ENCODE data around the gene IQCH.

IQCH gene

DNA sequence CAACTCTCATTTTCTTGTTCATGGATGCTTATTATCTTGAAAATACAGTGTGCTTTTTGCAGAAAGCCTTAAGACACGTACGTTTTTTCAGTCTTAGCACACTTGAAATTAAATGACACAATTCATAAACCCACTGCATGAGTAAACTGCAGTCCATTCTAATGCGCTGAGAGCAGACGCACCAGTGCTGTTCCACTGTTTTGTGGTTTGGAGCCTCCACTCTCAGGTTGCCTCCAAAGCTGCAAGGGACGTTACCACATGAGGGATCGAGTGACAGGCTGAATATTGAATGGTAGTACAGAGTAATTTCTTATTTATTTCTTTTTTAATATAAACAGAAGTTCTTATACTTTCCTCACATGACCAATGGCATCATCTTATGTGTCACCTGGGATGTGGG, 12.3 kb downstream of the IQCH start:
- no peaks in the 10 kb centered on the region for H3K9me2 ChIP-seq (replicated peaks; ENCODE audit: insufficient read depth, low read length)
- H3K4me1 ChIP-seq (ENCODE audit: low read length): no peaks in the 10 kb centered on the region
- H3K27ac ChIP-seq (ENCODE audit: low read length): no peak overlapping the region
- TF ChIP-seq EZH2phosphoT487 (IDR thresholded peaks at IDR 0.05; ENCODE audit: low read length): no peak
- TF ChIP-seq, protein P1, sequence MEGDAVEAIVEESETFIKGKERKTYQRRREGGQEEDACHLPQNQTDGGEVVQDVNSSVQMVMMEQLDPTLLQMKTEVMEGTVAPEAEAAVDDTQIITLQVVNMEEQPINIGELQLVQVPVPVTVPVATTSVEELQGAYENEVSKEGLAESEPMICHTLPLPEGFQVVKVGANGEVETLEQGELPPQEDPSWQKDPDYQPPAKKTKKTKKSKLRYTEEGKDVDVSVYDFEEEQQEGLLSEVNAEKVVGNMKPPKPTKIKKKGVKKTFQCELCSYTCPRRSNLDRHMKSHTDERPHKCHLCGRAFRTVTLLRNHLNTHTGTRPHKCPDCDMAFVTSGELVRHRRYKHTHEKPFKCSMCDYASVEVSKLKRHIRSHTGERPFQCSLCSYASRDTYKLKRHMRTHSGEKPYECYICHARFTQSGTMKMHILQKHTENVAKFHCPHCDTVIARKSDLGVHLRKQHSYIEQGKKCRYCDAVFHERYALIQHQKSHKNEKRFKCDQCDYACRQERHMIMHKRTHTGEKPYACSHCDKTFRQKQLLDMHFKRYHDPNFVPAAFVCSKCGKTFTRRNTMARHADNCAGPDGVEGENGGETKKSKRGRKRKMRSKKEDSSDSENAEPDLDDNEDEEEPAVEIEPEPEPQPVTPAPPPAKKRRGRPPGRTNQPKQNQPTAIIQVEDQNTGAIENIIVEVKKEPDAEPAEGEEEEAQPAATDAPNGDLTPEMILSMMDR (IDR thresholded peaks at IDR 0.05; ENCODE audit: low read length): no peak
- no peak for TF ChIP-seq EZH2 (optimal IDR thresholded peaks at IDR 0.05; ENCODE audit: low read depth, low read length)
- no peaks in the 10 kb centered on the region for H4K20me1 ChIP-seq (ENCODE audit: insufficient read depth, low read length)
- H3K36me3 ChIP-seq (replicated peaks; ENCODE audit: insufficient read depth, low read length): no peaks in the 10 kb centered on the region
- no peak overlapping the region for H3K9ac ChIP-seq (ENCODE audit: low read length)
- H3K27me3 ChIP-seq (replicated peaks; ENCODE audit: insufficient read depth, low read length): no peaks in the 10 kb centered on the region
- H3F3A ChIP-seq (ENCODE audit: insufficient read depth, low read length): no peaks in the 10 kb centered on the region
- H3K4me3 ChIP-seq (ENCODE audit: low read length): no peak overlapping the region
- no peaks in the 10 kb centered on the region for H3K79me2 ChIP-seq (ENCODE audit: low read length)
- no peak overlapping the region for H3K4me2 ChIP-seq (ENCODE audit: low read depth, low read length)
- H3K9me3 ChIP-seq (replicated peaks; ENCODE audit: insufficient read depth, low read length): no peaks in the 10 kb centered on the region
- no peak for DNase-seq
- no peak overlapping the region for H2AFZ ChIP-seq (ENCODE audit: low read length)

DNA sequence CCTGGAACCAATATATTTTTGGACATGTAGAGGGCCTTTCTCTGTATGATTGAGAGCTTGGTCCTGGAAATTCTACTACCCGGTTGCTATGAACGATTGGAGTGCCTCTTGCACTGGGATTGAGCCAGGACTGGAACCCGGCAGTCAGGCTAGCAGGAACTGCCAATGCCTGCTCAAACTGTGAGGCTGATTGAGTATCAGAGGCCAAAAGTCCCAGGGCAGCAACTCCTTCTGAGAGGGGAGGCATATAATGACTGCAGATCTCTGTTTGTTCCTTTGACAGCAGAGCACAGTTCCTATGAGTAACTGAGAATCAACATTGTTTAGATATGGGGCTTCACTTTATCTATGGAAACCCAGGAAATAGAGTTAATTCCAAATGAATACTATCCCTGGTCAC, 12.9 kb downstream of the IQCH start:
- no peak overlapping the region for H3K4me2 ChIP-seq (ENCODE audit: low read depth, low read length)
- no peaks in the 10 kb centered on the region for H3K9me3 ChIP-seq (replicated peaks; ENCODE audit: insufficient read depth, low read length)
- TF ChIP-seq EZH2phosphoT487 (IDR thresholded peaks at IDR 0.05; ENCODE audit: low read length) (no peak), EZH2 (optimal IDR thresholded peaks at IDR 0.05; ENCODE audit: low read depth, low read length) (no peak)
- TF ChIP-seq, protein P1 (IDR thresholded peaks at IDR 0.05; ENCODE audit: low read length): no peak
- H3F3A ChIP-seq (ENCODE audit: insufficient read depth, low read length): no peaks in the 10 kb centered on the region
- H3K36me3 ChIP-seq (replicated peaks; ENCODE audit: insufficient read depth, low read length): no peaks in the 10 kb centered on the region
- no peaks in the 10 kb centered on the region for H3K9me2 ChIP-seq (replicated peaks; ENCODE audit: insufficient read depth, low read length)
- no peak for DNase-seq
- H3K27me3 ChIP-seq (replicated peaks; ENCODE audit: insufficient read depth, low read length): no peaks in the 10 kb centered on the region
- no peaks in the 10 kb centered on the region for H4K20me1 ChIP-seq (ENCODE audit: insufficient read depth, low read length)
- no peak overlapping the region for H3K4me3 ChIP-seq (ENCODE audit: low read length)
- H2AFZ ChIP-seq (ENCODE audit: low read length): no peak overlapping the region
- H3K4me1 ChIP-seq (ENCODE audit: low read length): no peaks in the 10 kb centered on the region
- no peak overlapping the region for H3K9ac ChIP-seq (ENCODE audit: low read length)
- H3K79me2 ChIP-seq (ENCODE audit: low read length): no peaks in the 10 kb centered on the region
- no peak overlapping the region for H3K27ac ChIP-seq (ENCODE audit: low read length)

DNA sequence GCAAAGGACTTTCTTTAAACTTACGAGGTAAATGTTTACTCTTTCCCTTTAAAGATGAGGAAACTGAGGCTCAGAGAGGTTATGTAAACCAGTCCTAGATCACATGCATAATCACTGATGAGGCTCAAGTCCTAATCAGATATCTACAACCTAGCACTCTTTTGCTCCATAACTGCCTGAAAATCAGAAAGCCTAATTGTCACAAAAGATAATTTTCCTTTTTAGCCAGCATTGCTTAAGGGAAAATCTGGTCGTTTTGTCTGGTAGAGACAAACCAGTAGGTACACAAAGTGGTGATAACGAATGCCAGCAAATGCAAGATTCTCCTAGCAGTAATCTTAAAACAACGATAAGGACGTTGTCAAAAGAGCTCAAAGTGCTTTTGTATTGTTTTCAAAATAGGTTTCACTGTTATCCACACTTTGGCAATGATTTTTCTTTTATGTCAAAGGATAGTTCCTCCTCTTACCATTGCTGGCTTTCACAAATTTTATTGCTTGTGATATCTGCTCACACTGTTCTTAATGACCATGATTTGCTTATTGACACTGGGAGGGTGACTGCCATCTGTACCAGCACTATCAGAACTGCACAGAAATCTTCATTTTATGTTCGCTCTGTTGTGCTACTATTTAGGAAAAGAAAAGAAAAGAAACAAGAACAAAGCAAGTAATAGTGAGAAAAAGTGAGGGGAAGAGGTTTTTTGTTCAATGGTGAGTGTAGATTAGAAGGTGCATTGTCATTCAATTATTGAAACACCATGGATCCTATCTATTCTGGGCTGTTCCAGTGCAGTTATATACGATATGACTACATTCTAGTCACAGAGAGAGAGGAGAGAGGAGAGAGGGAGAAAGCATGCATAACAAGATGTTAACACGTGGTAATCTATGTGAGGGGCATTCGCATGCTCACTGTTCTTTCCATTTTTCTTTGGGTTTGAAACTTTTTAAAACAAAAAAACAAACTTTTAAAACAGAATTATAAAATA, 13.7 kb downstream of the IQCH start:
- TF ChIP-seq, protein P1 (IDR thresholded peaks at IDR 0.05; ENCODE audit: low read length): no peak
- no peak for TF ChIP-seq EZH2 (optimal IDR thresholded peaks at IDR 0.05; ENCODE audit: low read depth, low read length)
- no peak for TF ChIP-seq EZH2phosphoT487 (IDR thresholded peaks at IDR 0.05; ENCODE audit: low read length)

More for the DNA sequence above, 13.7 kb downstream of the IQCH start:
- Histone ChIP-seq H3K4me3 (ENCODE audit: low read length) (no peak overlapping the region), H4K20me1 (ENCODE audit: insufficient read depth, low read length) (no peaks in the 10 kb centered on the region), H3K9ac (ENCODE audit: low read length) (no peak overlapping the region), H3K27ac (ENCODE audit: low read length) (no peak overlapping the region), H3K79me2 (ENCODE audit: low read length) (no peaks in the 10 kb centered on the region), H3K4me2 (ENCODE audit: low read depth, low read length) (no peak overlapping the region), H3K4me1 (ENCODE audit: low read length) (no peaks in the 10 kb centered on the region), H2AFZ (ENCODE audit: low read length) (no peak overlapping the region), H3K9me3 (replicated peaks; ENCODE audit: insufficient read depth, low read length) (no peaks in the 10 kb centered on the region), H3K9me2 (replicated peaks; ENCODE audit: insufficient read depth, low read length) (no peaks in the 10 kb centered on the region), H3F3A (ENCODE audit: insufficient read depth, low read length) (no peaks in the 10 kb centered on the region), H3K36me3 (replicated peaks; ENCODE audit: insufficient read depth, low read length) (no peaks in the 10 kb centered on the region), H3K27me3 (replicated peaks; ENCODE audit: insufficient read depth, low read length) (no peaks in the 10 kb centered on the region)
- no peak for DNase-seq
